GM18508 (cell line): Measurements from ENCODE around the gene SLC5A12.
"Not testable (repeated sequence)": the region's sequence is repeated elsewhere in the genome, so short reads cannot be mapped to it uniquely, and the experiment has no call there.

Source experiments
- ATAC-seq: cut with Tn5 transposase; IDR thresholded peaks from one replicate; pipeline ENCODE4 v1.9.1; 2021; ENCODE audit warnings: moderate number of reproducible peaks; ENCODE audit not compliant: insufficient read depth, unreplicated experiment

Gene SLC5A12

GRCh38 chr11:26665036-26665435 is 56.8 kb downstream of the SLC5A12 start:
- ATAC-seq: no peak

GRCh38 chr11:26662916-26663315 is 58.9 kb downstream of the SLC5A12 start:
- ATAC-seq: no peak

- ATAC-seq: no peak
Measured at GRCh38 chr11:26655287-26655686, 66.6 kb downstream of the SLC5A12 start.

GRCh38 chr11:26651916-26652315 is 69.9 kb downstream of the SLC5A12 start:
- ATAC-seq: no peak

- peak; percentile 90 for ATAC-seq
Measured at GRCh38 chr11:26649884-26650283, 72.0 kb downstream of the SLC5A12 start.

GRCh38 chr11:26643314-26643713 is 78.5 kb downstream of the SLC5A12 start:
- ATAC-seq: not testable (repeated sequence)

GRCh38 chr11:26632691-26633159 is 89.1 kb downstream of the SLC5A12 start:
- ATAC-seq: peak; percentile 47

GRCh38 chr11:26626346-26626745 is 95.5 kb downstream of the SLC5A12 start:
- ATAC-seq: no peak

- ATAC-seq: peak; percentile 47
Measured at GRCh38 chr11:26623076-26623659, 98.7 kb downstream of the SLC5A12 start.

- no peak for ATAC-seq
Measured at GRCh38 chr11:26622181-26622580, 99.7 kb downstream of the SLC5A12 start.

GRCh38 chr11:26621132-26621531 is 100.7 kb downstream of the SLC5A12 start:
- no peak for ATAC-seq

- no peak for ATAC-seq
Measured at GRCh38 chr11:26620282-26621045, 101.4 kb downstream of the SLC5A12 start.

GRCh38 chr11:26618441-26618840 is 103.4 kb downstream of the SLC5A12 start:
- no peak for ATAC-seq
